Kidney (tissue), 14 donors: ENCODE measurements around the gene FBXL16. TPM values are rescaled to one million over a fixed set of nuclear protein-coding genes. Genes with fewer than 3 reads are reported as not detected.

ENCODE experiments used
- DNase-seq, 5 donors: peaks; one replicate each; pipeline ENCODE4 v3.0.0-alpha.2; 2013 to 2020
- FAIRE-seq: peaks from 2 replicates; lab custom pipeline; 2012; peaks lifted over from hg19 to GRCh38; lab: Jason Lieb, UNC
- H3K27ac ChIP-seq, 2 donors: one replicate each; pipeline ENCODE4 v1.7.0; 2013; ENCODE audit warnings: low read depth in 2 of 2, low read length in 2 of 2, inconsistent platforms in 1 of 2
- H3K27me3 ChIP-seq: one replicate; pipeline ENCODE4 v1.7.1; 2013; ENCODE audit warnings: low read length, inconsistent platforms; ENCODE audit not compliant: control insufficient read depth, insufficient read depth
- H3K36me3 ChIP-seq, 3 donors: one replicate each; pipeline versions ENCODE4 v1.7.0 to v1.7.1; 2013; ENCODE audit warnings: low read length in 3 of 3, control low read depth in 1 of 3, inconsistent platforms in 1 of 3; ENCODE audit not compliant: insufficient read depth in 3 of 3, control insufficient read depth in 2 of 3
- H3K4me1 ChIP-seq, 3 donors: one replicate each; pipeline versions ENCODE4 v1.7.0 to v1.7.1; 2013; ENCODE audit warnings: low read length in 3 of 3, inconsistent platforms in 1 of 3, low read depth in 1 of 3; ENCODE audit not compliant: control insufficient read depth in 2 of 3, insufficient read depth in 2 of 3
- H3K4me3 ChIP-seq, 3 donors: one replicate each; pipeline versions ENCODE4 v1.7.0 to v1.8.1; 2013; ENCODE audit warnings: low read length in 3 of 3, control low read depth in 1 of 3, inconsistent platforms in 1 of 3
- H3K9ac ChIP-seq, 3 donors: one replicate each; pipeline versions ENCODE4 v1.7.0 to v1.7.1; 2013; ENCODE audit warnings: low read length in 3 of 3, control low read depth in 1 of 3, inconsistent platforms in 1 of 3
- H3K9me3 ChIP-seq, 3 donors: one replicate each; pipeline versions ENCODE4 v1.7.0 to v1.7.1; 2013; ENCODE audit warnings: low read length in 3 of 3, control low read depth in 1 of 3, inconsistent platforms in 1 of 3; ENCODE audit not compliant: control insufficient read depth in 2 of 3, insufficient read depth in 1 of 3
- CTCF ChIP-seq: IDR thresholded peaks from 3 replicates; pipeline ENCODE4 v1.5.1; 2012; ENCODE audit warnings: mild to moderate bottlenecking, moderate library complexity, borderline replicate concordance; ENCODE audit not compliant: insufficient read depth; ENCODE audit errors: extremely low read depth
- intact Hi-C: fragments of 100-400 bp; cut with DNase I; formaldehyde crosslinking; loops from one replicate; pipeline ENCODE4 v1.11.1; 2022
- polyA plus RNA-seq: library from polyadenylated mRNA; stranded (reverse); fragments of 350-450 nt; fragmentation: Illumina TruSeq; extraction: RNeasy Lipid Tissue Mini Kit (QIAGEN cat#74804); gene quantifications from one replicate; pipeline ENCODE4 v1.2.3, GENCODE V29; 2014; ENCODE audit warnings: low read depth, low replicate concordance; ENCODE audit not compliant: insufficient read depth
- total RNA-seq: library from RNA; stranded (reverse); fragmentation: NEBNext Ultra II Directional; extraction: Animal tissue kit (Norgen Biotek cat#: 25700); gene quantifications from one replicate; pipeline ENCODE4 v1.2.1, GENCODE V29; 2021
- donor health status: control.
- donor health status: control.
- donor health status: control.
- donor health status: control.
- donor health status: control.
- donor health status: DM: yes; HTN: yes; CAD: no.
- donor health status: Normal renal cell carcinoma (clear cell type).

The FBXL16 gene
- total and polyA plus RNA-seq, 2 donors from 2014 or later, result 12.0 to 44.9 TPM

DNA sequence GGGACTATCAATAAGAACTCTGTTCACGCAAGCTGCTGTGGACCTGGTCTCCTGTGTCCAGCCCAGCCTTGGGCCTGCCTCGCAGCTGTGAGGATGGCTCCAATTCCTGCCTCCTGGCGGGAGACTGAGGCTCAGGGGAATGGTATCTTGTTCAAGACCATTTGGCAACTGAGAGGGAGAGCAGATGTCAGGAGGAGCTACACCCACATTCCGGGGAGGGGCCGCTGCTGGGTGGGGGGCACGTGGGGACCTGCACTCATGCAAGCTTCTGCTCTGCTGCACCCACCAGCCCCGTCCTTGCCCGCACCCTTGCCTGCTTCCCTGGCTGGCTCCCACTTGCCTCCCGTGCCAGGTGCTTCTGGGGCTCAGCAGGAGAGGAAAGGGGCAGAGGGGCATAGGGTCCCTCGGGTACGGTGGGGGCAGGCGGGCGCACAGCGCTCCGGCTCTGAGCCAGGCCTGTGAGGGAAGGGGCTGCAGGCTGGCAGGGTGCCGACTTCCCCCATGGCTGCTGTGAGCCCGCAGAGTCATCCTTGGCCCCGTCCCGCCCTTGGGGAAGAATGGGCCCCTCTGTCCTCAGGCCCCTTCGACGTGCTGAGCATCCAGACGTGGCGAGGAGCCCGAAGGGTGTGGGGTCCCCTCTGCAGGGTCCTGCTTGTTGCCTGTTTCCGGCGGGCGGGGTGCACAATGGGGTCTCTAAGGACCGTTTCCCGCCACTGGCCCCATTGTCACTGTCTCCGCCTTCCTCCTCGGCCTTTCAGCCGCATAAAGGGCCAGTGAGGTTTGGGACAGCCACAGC, 12.0 kb upstream of the FBXL16 start:
- H3K27ac ChIP-seq, result no peak overlapping the region
- no peak overlapping the region for H3K9ac ChIP-seq
- H3K27me3 ChIP-seq, result no peaks in the 10 kb centered on the region
- no peak for TF ChIP-seq CTCF
- FAIRE-seq (no peak), DNase-seq (no peak)
- no peaks in the 10 kb centered on the region for H3K9me3 ChIP-seq
- H3K36me3 ChIP-seq, result no peaks in the 10 kb centered on the region
- peaks cover 0 to 38% (median 4%) of the 10 kb centered on the region in 3 donors for H3K4me1 ChIP-seq
- intact Hi-C loops, result no loop called here
- H3K4me3 ChIP-seq, result no peak overlapping the region

DNA sequence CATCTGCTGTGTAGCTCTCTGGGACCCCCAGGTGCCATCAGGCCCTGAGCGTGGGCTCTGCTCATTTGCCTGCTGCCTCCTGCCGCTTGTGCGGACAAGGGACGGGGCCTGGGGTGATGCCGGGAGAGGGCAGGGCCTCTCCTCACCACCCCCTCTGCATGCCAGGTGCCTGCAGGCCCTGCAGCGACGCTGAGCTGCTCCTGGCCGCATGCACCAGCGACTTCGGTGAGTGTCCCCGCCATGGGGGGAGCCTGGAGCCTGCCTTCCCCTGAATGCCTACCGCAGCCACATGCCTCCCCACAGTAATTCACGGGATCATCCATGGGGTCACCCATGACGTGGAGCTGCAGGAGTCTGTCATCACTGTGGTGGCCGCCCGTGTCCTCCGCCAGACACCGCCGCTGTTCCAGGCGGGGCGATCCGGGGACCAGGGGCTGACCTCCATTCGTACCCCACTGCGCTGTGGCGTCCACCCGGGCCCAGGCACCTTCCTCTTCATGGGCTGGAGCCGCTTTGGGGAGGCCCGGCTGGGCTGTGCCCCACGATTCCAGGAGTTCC, 11.2 kb upstream of the FBXL16 start:
- no peak overlapping the region for H3K4me3 ChIP-seq
- no peak for FAIRE-seq
- intact Hi-C loops, result no loop called here

GRCh38 chr16:716200-716568, 10.6 kb upstream of the FBXL16 start:
- no peak for FAIRE-seq
- H3K27ac ChIP-seq, result no peak overlapping the region

More for the DNA sequence above, 11.2 kb upstream of the FBXL16 start:
- H3K27ac ChIP-seq, result no peak overlapping the region
- H3K36me3 ChIP-seq, result no peaks in the 10 kb centered on the region
- no peak overlapping the region for H3K9ac ChIP-seq
- no peaks in the 10 kb centered on the region for H3K27me3 ChIP-seq
- H3K4me1 ChIP-seq, result peaks cover 0 to 37% (median 4%) of the 10 kb centered on the region in 3 donors
- DNase-seq, result no peak
- H3K9me3 ChIP-seq, result no peaks in the 10 kb centered on the region
- TF ChIP-seq CTCF, result no peak

More at GRCh38 chr16:716200-716568, 10.6 kb upstream of the FBXL16 start:
- Histone ChIP-seq H3K27me3 (no peaks in the 10 kb centered on the region), H3K4me1 (peaks cover 0 to 34% (median 4%) of the 10 kb centered on the region in 3 donors), H3K4me3 (peak overlapping the region in 1 of 3 donors; percentile 41), H3K9ac (no peak overlapping the region), H3K9me3 (no peaks in the 10 kb centered on the region), H3K36me3 (no peaks in the 10 kb centered on the region)
- peak in 3 of 5 donors; percentile 58 to 66 (median 59) for DNase-seq
- intact Hi-C loops, result no loop called here
- TF ChIP-seq CTCF, result no peak
